H1 (cell line): ENCODE data around the gene PTPRE. TPM values are rescaled to one million over a fixed set of nuclear protein-coding genes. Genes with fewer than 3 reads are reported as not detected.

Source experiments
- polyA plus RNA-seq, 7 experiments: library from polyadenylated mRNA; depleted of rRNA in 3 of 7; stranded (reverse) in 5 of 7; unstranded in 2 of 7; fragments of >200 nt in 5 of 7; fragments of 200-250 nt in 2 of 7; gene quantifications; 1 replicate in 5 of 7; 2 replicates in 1 of 7; 4 replicates in 1 of 7; pipeline versions ENCODE4 v1.2.1 to v1.2.3, GENCODE V29; 2011 to 2013; ENCODE audit warnings: missing spikeins in 2 of 7, mixed read lengths in 2 of 7
- total RNA-seq: library from RNA; stranded (reverse); fragmentation: NEBNext Ultra II Directional; extraction: Animal tissue kit (Norgen Biotek cat#: 25700); gene quantifications from 2 replicates; pipeline ENCODE4 v1.2.1, GENCODE V29; 2021
- TF ChIP-seq, protein P1 (sequence below), 3 experiments: IDR thresholded peaks; 1 replicate in 2 of 3; 2 replicates in 1 of 3; pipeline versions ENCODE4 v1.5.1 to v1.6.1; 2011; ENCODE audit warnings: low read length in 3 of 3, mild to moderate bottlenecking in 3 of 3, inconsistent platforms in 2 of 3, low read depth in 1 of 3, moderate library complexity in 1 of 3; ENCODE audit not compliant: insufficient read depth in 1 of 3; ENCODE audit errors: control extremely low read depth in 1 of 3

PTPRE gene
- total and polyA plus RNA-seq, 2 of the 8 experiments (the other 6 are each of a cell fraction or from before 2014, with no cell fraction given): 0.33 to 0.54 TPM

DNA sequence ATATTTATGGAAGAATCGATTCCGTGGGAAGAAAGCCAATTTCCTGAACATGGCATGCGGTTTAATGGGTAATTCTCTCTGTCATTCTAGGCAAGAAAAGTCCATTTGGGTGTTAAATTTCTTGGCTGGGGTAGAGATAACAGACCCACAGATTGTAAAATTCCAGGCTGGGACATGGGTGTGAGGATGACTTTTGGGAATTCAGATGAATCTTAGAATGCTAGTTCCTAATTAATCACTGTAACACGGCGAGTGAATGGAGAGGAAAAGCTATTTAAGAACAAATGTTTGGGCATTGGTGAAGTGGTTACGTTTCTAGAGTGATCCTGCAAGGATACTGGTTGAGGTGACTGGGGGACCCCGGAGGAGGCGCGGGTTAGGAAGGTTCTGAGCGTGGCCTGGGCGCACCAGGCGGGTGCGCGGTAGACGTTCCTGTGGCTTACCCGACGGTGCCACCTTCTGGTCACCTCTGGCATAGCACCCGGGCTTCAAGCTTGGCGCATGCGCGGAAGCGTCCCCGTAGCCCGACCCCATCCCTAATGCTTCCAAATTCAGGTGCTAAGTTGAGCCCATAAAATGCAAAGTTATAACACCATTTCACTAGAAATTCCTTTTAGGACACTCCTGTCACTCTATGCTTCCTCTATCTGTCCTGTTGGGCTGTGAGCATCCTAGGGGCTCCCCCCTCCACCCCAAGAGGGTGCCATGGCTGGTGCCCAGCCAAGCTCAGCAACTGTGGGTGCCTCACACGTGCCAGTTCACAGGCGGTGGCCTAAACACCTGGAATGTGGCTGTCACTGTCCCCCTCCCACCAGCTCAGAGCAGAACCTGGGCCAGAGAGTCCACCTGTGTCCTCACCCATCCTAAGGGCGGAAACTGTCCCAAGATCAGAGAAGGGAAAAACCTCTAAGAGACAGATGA lies 104.4 kb downstream of the PTPRE start (continued):
- TF ChIP-seq, protein P1, sequence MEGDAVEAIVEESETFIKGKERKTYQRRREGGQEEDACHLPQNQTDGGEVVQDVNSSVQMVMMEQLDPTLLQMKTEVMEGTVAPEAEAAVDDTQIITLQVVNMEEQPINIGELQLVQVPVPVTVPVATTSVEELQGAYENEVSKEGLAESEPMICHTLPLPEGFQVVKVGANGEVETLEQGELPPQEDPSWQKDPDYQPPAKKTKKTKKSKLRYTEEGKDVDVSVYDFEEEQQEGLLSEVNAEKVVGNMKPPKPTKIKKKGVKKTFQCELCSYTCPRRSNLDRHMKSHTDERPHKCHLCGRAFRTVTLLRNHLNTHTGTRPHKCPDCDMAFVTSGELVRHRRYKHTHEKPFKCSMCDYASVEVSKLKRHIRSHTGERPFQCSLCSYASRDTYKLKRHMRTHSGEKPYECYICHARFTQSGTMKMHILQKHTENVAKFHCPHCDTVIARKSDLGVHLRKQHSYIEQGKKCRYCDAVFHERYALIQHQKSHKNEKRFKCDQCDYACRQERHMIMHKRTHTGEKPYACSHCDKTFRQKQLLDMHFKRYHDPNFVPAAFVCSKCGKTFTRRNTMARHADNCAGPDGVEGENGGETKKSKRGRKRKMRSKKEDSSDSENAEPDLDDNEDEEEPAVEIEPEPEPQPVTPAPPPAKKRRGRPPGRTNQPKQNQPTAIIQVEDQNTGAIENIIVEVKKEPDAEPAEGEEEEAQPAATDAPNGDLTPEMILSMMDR (IDR thresholded peaks at IDR 0.05; ENCODE audit: control extremely low read depth in 1 of 3, insufficient read depth in 1 of 3, low read depth in 1 of 3, low read length in 3 of 3): peak; percentile 94 to 98 (median 98)
